ENCODE measurements around the gene DIABLO. TPM values are rescaled to one million over a fixed set of nuclear protein-coding genes. Genes with fewer than 3 reads are reported as not detected.

Gene DIABLO
- total RNA-seq, 2 donors from 2014 or later, result 34.7 to 48.8 TPM

GRCh38 chr12:122192441-122192840, 33.4 kb downstream of the DIABLO start:
- DNase-seq (ENCODE audit: low spot score) (no peak), ATAC-seq (ENCODE audit: insufficient number of reproducible peaks, low FRiP score, low read depth) (no peak)
- Histone ChIP-seq H3K27ac (no peak overlapping the region), H3K4me3 (no peak overlapping the region), H3K36me3 (no peaks in the 10 kb centered on the region), H3K4me1 (ENCODE audit: control insufficient read depth in 1 of 2, low read depth in 2 of 2) (no peaks in the 10 kb centered on the region), H3K9me3 (no peaks in the 10 kb centered on the region), H3K27me3 (replicated peaks; ENCODE audit: insufficient read depth) (no peaks in the 10 kb centered on the region)
- TF ChIP-seq CTCF (IDR thresholded peaks at IDR 0.05), result no peak

- DNase-seq (ENCODE audit: low spot score), result no peak
- Histone ChIP-seq H3K4me3 (no peak overlapping the region), H3K36me3 (no peaks in the 10 kb centered on the region), H3K9me3 (no peaks in the 10 kb centered on the region), H3K27me3 (replicated peaks; ENCODE audit: insufficient read depth) (no peaks in the 10 kb centered on the region), H3K27ac (no peak overlapping the region), H3K4me1 (ENCODE audit: control insufficient read depth in 1 of 2, low read depth in 2 of 2) (no peaks in the 10 kb centered on the region)
- no peak for ATAC-seq (ENCODE audit: insufficient number of reproducible peaks, low FRiP score, low read depth)
- peak; percentile 34 for TF ChIP-seq CTCF (IDR thresholded peaks at IDR 0.05)
These were observed 34.8 kb downstream of the DIABLO start for GRCh38 chr12:122190842-122191668.

GRCh38 chr12:122189626-122190475, 36.0 kb downstream of the DIABLO start:
- Histone ChIP-seq H3K27me3 (replicated peaks; ENCODE audit: insufficient read depth) (no peaks in the 10 kb centered on the region), H3K27ac (no peak overlapping the region), H3K36me3 (no peaks in the 10 kb centered on the region), H3K4me3 (no peak overlapping the region), H3K9me3 (no peaks in the 10 kb centered on the region), H3K4me1 (ENCODE audit: control insufficient read depth in 1 of 2, low read depth in 2 of 2) (no peaks in the 10 kb centered on the region)
- DNase-seq (ENCODE audit: low spot score), result no peak
- TF ChIP-seq CTCF (IDR thresholded peaks at IDR 0.05), result no peak
- ATAC-seq (ENCODE audit: insufficient number of reproducible peaks, low FRiP score, low read depth), result no peak

DNA sequence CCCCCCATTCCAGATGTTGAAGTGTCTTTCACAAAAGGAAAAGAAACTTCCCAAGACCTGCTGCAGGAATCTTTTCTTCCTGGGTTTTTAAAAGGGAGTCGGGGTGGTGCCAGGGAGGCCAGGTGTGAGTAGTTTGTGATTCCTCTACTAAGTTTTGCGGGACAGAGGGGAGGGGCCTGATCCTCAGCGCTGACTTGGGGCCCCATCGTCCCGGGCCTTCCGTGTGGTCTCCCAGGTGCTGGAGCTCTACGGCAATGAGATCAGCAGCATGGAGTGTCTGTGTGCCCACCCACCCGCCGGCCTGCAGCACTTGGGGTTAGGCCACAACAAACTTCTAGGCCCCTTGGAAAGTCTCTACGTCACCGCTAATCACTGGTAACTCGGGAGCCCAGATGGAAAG, 38.4 kb downstream of the DIABLO start:
- H3K4me3 ChIP-seq, result no peak overlapping the region
- DNase-seq (ENCODE audit: low spot score), result no peak
- H3K9me3 ChIP-seq, result no peaks in the 10 kb centered on the region
- ATAC-seq (ENCODE audit: insufficient number of reproducible peaks, low FRiP score, low read depth), result no peak
- TF ChIP-seq CTCF (IDR thresholded peaks at IDR 0.05), result no peak
- peaks cover 5 to 8% of the 10 kb centered on the region in 2 donors for H3K4me1 ChIP-seq (ENCODE audit: control insufficient read depth in 1 of 2, low read depth in 2 of 2)
- H3K36me3 ChIP-seq, result no peaks in the 10 kb centered on the region
- no peak overlapping the region for H3K27ac ChIP-seq
- peaks cover 3% of the 10 kb centered on the region for H3K27me3 ChIP-seq (replicated peaks; ENCODE audit: insufficient read depth)

- H3K4me1 ChIP-seq (ENCODE audit: control insufficient read depth in 1 of 2, low read depth in 2 of 2), result peaks cover 5 to 8% of the 10 kb centered on the region in 2 donors
- no peaks in the 10 kb centered on the region for H3K36me3 ChIP-seq
- no peak overlapping the region for H3K4me3 ChIP-seq
- TF ChIP-seq CTCF (IDR thresholded peaks at IDR 0.05), result no peak
- ATAC-seq (ENCODE audit: insufficient number of reproducible peaks, low FRiP score, low read depth) (no peak), DNase-seq (ENCODE audit: low spot score) (no peak)
- peaks cover 3% of the 10 kb centered on the region for H3K27me3 ChIP-seq (replicated peaks; ENCODE audit: insufficient read depth)
- no peaks in the 10 kb centered on the region for H3K9me3 ChIP-seq
- no peak overlapping the region for H3K27ac ChIP-seq
These were observed 40.3 kb downstream of the DIABLO start for GRCh38 chr12:122185494-122186082.

All from thoracic aorta (tissue), 2 donors.